ENCODE measurements around the gene TBX10.

DNA sequence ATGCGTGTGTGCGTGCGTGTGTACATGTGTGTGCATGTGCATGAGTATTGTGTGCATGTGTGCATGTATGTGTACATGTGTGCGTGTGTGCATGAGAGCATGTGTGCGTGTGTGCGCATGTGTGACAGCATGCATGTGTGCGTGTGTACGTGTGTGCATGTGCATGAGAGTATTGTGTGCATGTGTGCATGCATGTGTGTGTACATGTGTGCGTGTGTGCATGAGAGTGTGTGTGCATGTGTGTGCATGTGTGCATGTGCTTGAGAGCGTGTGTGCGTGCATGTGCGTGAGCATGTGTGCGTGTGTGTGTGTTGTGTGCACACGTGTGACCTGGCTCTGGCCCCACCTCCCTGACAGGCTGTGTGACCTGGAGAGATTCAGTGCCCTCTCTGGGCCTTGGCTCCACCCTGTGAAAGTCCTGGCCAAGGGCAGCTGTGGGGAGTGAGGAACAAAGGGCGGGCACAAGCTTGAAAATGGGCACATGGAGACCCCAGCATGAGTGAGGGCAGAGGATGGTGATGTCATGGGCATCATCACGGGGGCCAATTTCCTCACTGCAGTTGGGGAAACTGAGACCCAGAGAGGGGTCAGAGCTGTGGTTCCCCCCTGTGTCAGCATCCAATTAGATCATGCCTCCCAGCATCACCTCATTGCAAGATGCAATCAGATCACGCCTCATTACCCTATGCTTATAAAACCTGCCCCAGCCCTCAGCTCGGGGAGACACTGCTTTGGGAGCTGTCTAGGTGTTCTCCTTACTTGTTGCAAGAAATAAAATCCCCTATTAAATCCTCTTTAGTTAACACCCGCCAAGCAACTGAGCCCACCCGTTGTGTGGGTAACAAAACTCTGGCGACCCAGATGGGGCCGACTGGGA lies 10.3 kb upstream of the TBX10 start:
- TF ChIP-seq, protein P1, sequence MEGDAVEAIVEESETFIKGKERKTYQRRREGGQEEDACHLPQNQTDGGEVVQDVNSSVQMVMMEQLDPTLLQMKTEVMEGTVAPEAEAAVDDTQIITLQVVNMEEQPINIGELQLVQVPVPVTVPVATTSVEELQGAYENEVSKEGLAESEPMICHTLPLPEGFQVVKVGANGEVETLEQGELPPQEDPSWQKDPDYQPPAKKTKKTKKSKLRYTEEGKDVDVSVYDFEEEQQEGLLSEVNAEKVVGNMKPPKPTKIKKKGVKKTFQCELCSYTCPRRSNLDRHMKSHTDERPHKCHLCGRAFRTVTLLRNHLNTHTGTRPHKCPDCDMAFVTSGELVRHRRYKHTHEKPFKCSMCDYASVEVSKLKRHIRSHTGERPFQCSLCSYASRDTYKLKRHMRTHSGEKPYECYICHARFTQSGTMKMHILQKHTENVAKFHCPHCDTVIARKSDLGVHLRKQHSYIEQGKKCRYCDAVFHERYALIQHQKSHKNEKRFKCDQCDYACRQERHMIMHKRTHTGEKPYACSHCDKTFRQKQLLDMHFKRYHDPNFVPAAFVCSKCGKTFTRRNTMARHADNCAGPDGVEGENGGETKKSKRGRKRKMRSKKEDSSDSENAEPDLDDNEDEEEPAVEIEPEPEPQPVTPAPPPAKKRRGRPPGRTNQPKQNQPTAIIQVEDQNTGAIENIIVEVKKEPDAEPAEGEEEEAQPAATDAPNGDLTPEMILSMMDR (IDR thresholded peaks at IDR 0.05): no peak
- TF ChIP-seq POLR2A (IDR thresholded peaks at IDR 0.05): no peak
